ENCODE results near the gene NR2E1.

NR2E1 gene

GRCh38 chr6:108163267-108163643 is 2.6 kb upstream of the NR2E1 start:
- H3K4me3 ChIP-seq (ENCODE audit: low read length), result no peak overlapping the region
- no peak for DNase-seq (ENCODE audit: low read depth)
- no peak for TF ChIP-seq CTCF (conservative IDR thresholded peaks at IDR 0.05; ENCODE audit: low read depth, low read length)

GRCh38 chr6:108163644-108164542 is 1.9 kb upstream of the NR2E1 start:
- TF ChIP-seq CTCF (conservative IDR thresholded peaks at IDR 0.05; ENCODE audit: low read depth, low read length), result no peak
- no peak for DNase-seq (ENCODE audit: low read depth)
- H3K4me3 ChIP-seq (ENCODE audit: low read length), result no peak overlapping the region

- no peak for DNase-seq (ENCODE audit: low read depth)
- peak overlapping the region; percentile 43 for H3K4me3 ChIP-seq (ENCODE audit: low read length)
- no peak for TF ChIP-seq CTCF (conservative IDR thresholded peaks at IDR 0.05; ENCODE audit: low read depth, low read length)
Observed at GRCh38 chr6:108164543-108164814, 1.3 kb upstream of the NR2E1 start.

- DNase-seq (ENCODE audit: low read depth), result no peak
- no peak for TF ChIP-seq CTCF (conservative IDR thresholded peaks at IDR 0.05; ENCODE audit: low read depth, low read length)
- H3K4me3 ChIP-seq (ENCODE audit: low read length), result peak overlapping the region; percentile 43
Observed at GRCh38 chr6:108164815-108165706, 761 bp upstream of the NR2E1 start.

- H3K4me3 ChIP-seq (ENCODE audit: low read length), result peak overlapping the region; percentile 43
- peak; percentile 60 for DNase-seq (ENCODE audit: low read depth)
- TF ChIP-seq CTCF (conservative IDR thresholded peaks at IDR 0.05; ENCODE audit: low read depth, low read length), result no peak
Observed at GRCh38 chr6:108166664-108167448, 1.0 kb downstream of the NR2E1 start.

DNA sequence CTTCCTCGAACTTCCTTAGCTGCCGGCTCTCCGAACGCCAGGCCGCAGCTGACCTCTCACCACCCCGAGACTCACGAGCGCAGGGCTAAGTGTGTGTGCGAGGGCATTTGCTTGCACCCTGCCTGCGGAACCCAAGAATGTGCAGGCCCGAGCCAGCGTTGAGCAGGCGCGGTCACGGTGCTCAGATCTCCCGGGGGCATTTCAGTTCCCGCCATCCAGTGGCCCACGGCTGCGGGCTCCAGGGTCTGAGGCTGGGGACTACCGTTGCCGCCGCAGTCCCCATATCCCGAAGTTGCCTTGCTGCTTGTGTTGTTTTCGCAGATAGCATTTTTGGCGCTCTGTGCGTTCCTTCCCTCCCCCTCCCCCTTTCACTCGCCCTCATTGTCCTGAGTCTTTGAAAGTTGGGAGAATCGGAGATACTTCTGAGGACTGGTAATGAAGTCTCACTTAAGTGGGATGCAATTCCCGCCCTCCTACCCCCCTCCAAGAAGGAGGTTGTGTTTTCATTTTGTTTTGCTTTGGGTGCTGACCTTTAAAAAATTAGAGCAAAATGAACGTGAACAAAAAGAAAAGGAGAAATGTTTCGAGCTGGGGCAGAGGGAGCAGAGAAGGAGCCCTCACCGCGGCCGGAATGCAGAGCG is 1.7 kb downstream of the NR2E1 start:
- no peak for DNase-seq (ENCODE audit: low read depth)
- TF ChIP-seq CTCF (conservative IDR thresholded peaks at IDR 0.05; ENCODE audit: low read depth, low read length), result no peak
- H3K4me3 ChIP-seq (ENCODE audit: low read length), result peak overlapping the region; percentile 43
